Measurements from ENCODE around the gene TOMM34. TPM values are rescaled to one million over a fixed set of nuclear protein-coding genes. Genes with fewer than 3 reads are reported as not detected.

The TOMM34 gene, protein sequence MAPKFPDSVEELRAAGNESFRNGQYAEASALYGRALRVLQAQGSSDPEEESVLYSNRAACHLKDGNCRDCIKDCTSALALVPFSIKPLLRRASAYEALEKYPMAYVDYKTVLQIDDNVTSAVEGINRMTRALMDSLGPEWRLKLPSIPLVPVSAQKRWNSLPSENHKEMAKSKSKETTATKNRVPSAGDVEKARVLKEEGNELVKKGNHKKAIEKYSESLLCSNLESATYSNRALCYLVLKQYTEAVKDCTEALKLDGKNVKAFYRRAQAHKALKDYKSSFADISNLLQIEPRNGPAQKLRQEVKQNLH
- total RNA-seq (10 to 100 TPM in 1 of 2 experiments, 1 to 10 TPM in 1; 9.3 to 11.0 TPM), polyA plus RNA-seq (10 to 100 TPM; 12.7 to 27.2 (median 14.5) TPM), total RNA-seq (11.8 to 97.2 (median 21.3) reads per million in 6 experiments)

DNA sequence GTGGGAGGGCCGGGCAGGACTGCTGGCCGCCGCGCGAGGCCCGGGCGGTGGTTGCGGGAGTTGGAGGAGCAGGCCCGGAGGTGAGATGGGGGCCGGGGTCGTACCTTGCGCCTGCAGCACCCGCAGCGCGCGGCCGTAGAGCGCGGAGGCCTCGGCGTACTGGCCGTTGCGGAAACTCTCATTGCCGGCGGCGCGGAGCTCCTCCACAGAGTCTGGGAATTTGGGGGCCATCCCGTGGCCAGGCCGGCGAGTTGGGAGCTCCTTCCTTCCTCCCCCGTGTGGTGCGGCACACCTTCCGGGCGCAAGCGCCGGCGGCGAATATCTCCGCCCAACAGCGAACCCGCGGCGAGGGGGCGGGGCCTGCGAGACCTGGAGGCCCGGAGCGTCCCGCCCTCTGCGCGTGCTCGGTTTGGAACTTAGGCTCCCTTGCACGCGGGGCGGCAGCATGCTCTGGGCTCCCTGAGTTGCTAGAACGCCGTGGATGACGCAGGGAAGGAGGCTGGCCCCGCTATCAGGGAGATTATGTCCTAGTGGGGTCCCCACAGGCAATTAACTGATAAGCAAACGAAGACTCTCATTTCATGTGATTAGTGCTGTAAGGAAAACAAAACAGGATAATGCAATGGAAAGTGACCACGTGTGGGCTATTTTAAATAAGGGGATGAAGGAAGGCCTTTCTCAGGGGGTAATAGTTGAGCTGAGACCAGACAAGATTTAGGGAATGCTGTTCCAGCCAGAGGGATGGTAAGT lies at the start of gene TOMM34:
TOMM34 (minus strand) TSS at position 295 of the 750 bp plus-strand sequence; CDS start at position 231, 64 bp downstream.
- peak within 1 kb of the TSS; percentile 89 to 98 (median 96) for H3K27ac Mint-ChIP-seq
- POLR2A ChIA-PET: interaction anchor here (0.6 to 3.5 kb wide), 12 partner anchors 11 to 79 kb away, joined by 3 to 23 read pairs (median 4); partner anchors contain the start of genes PABPC1L and YWHAB
- DNase-seq: peak; percentile 86 to 96 (median 91)
- no peaks in the 10 kb centered on the region for H3K27me3 Mint-ChIP-seq
- H3K9me3 Mint-ChIP-seq: no peaks in the 10 kb centered on the region
- H3K36me3 Mint-ChIP-seq: peaks cover 0 to 26% (median 8%) of the 10 kb centered on the region in 3 donors
- peak; percentile 94 to 96 for ATAC-seq
- peaks cover 32 to 68% (median 58%) of the 10 kb centered on the region in 4 donors for H3K4me1 Mint-ChIP-seq
- H3K4me3 Mint-ChIP-seq: peak within 1 kb of the TSS; percentile 83 to 100 (median 98)

DNA sequence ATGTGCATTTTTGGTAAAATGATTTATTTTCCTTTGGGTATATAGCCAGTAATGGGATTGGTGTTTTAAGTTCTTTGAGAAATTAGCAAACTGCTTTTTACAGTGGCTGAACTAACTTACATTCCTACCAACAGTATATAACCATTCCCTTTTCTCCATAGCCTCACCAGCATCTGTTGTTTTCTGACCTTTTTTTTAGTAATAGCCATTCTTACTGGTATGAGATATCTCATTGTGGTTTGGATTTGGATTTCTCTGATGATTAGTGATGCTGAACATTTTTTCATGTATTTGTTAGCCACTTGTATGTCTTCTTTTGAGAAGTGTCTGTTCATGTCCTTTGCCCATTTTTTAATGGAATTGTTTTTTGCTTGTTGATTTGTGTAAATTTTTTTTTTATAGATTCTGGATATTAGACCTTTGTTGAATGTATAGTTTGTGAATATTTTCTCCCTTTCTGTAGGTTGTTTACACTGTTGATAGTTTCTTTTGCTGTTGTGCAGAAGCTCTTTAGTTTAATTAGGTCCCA lies 48.4 kb upstream of the TOMM34 start:
- no peak for ATAC-seq
- Mint-ChIP-seq H3K36me3 (peaks cover 0 to 91% (median 21%) of the 10 kb centered on the region in 3 donors), H3K4me1 (peaks cover 24 to 64% (median 57%) of the 10 kb centered on the region in 4 donors), H3K9me3 (no peaks in the 10 kb centered on the region), H3K27me3 (no peaks in the 10 kb centered on the region), H3K4me3 (peak overlapping the region in 1 of 10 donors; percentile 26), H3K27ac (peak overlapping the region in 9 of 10 donors; percentile 2 to 89 (median 54))
- no peak for DNase-seq
- POLR2A ChIA-PET: no interaction called here

DNA sequence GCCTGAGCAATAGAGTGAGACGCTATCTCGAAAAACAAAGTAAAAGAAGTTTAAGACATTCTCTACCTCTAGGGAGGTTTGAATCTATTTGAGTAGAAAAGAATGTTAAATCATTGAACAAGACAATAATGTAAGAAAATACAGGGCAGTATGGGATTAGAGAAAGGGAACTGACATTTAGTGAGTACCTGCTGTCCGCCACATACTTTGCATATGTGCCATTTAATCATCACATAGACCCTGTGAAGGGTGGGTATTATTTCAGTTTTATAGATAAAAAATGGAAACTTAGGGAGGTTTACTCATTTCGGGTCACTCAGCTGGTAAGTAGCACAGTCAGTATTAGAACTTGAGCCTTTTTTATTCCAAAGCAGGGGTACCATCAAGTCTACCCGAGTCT lies 37.5 kb upstream of the TOMM34 start:
- peaks cover 32 to 74% (median 66%) of the 10 kb centered on the region in 4 donors for H3K4me1 Mint-ChIP-seq
- peaks cover 6 to 89% (median 33%) of the 10 kb centered on the region in 3 donors for H3K36me3 Mint-ChIP-seq
- POLR2A ChIA-PET: interaction anchor here (0.5 to 1.0 kb wide), 2 partner anchors 9 to 15 kb away, joined by 3 to 4 read pairs; no protein-coding TSS in a partner anchor
- H3K27ac Mint-ChIP-seq: peak overlapping the region in 9 of 10 donors; percentile 10 to 85 (median 82)
- no peak for ATAC-seq
- H3K4me3 Mint-ChIP-seq: peak overlapping the region in 2 of 10 donors; percentile 26 to 28
- no peaks in the 10 kb centered on the region for H3K9me3 Mint-ChIP-seq
- H3K27me3 Mint-ChIP-seq: no peaks in the 10 kb centered on the region
- no peak for DNase-seq

DNA sequence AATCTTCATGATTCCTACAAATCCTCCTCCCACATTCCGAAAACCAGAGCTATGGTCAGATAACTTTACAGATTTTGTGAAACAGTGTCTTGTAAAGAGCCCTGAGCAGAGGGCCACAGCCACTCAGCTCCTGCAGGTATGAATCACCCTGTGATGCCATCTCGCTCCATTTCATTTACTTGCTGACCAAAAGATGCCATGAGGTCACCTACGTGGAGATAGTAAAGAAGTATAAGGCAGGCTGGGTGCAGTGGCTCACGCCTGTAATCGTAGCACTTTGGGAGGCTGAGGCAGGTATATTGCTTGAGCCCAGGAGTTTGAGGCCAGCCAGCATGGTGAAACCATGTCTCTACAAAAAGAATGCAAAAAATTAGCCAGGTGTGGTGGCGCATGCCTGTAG lies 37.0 kb upstream of the TOMM34 start:
- Mint-ChIP-seq H3K27ac (peak overlapping the region in 9 of 10 donors; percentile 49 to 85 (median 82)), H3K4me1 (peaks cover 32 to 76% (median 67%) of the 10 kb centered on the region in 4 donors), H3K4me3 (peak overlapping the region in 1 of 10 donors; percentile 26), H3K36me3 (peaks cover 6 to 89% (median 33%) of the 10 kb centered on the region in 3 donors), H3K9me3 (no peaks in the 10 kb centered on the region), H3K27me3 (no peaks in the 10 kb centered on the region)
- DNase-seq: no peak
- ATAC-seq: no peak
- POLR2A ChIA-PET: interaction anchor here (1.0 to 1.5 kb wide), 2 partner anchors 10 to 22 kb away, joined by 3 read pairs; no protein-coding TSS in a partner anchor

DNA sequence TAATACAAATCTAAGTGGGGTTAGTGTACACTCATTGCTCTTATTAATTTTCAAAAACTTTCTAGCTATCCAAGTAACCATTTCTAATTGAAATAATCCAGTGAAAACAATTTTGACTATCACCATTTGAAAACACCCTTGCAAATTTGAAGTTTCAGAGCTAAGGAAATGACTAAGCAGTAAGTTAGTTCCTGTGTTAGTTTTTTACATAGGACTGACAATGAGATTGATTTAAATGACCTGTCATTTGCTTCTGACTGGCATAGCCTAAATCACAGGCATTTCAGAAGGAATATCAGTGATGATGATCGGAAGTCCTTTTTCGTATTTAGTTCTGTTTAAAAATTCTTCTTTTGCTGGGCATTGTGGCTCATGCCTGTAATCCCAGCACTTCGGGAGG lies 33.1 kb upstream of the TOMM34 start:
- Mint-ChIP-seq H3K36me3 (peaks cover 6 to 84% (median 33%) of the 10 kb centered on the region in 3 donors), H3K4me1 (peaks cover 28 to 86% (median 74%) of the 10 kb centered on the region in 4 donors), H3K27ac (peak overlapping the region in 9 of 10 donors; percentile 34 to 90 (median 66)), H3K27me3 (no peaks in the 10 kb centered on the region), H3K4me3 (peak overlapping the region; percentile 25 to 76 (median 70)), H3K9me3 (no peaks in the 10 kb centered on the region)
- no peak for ATAC-seq
- no peak for DNase-seq
- POLR2A ChIA-PET: interaction anchor here (0.8 to 1.4 kb wide), 5 partner anchors 11 to 56 kb away, joined by 3 to 8 read pairs (median 6); partner anchors contain the start of gene STK4

DNA sequence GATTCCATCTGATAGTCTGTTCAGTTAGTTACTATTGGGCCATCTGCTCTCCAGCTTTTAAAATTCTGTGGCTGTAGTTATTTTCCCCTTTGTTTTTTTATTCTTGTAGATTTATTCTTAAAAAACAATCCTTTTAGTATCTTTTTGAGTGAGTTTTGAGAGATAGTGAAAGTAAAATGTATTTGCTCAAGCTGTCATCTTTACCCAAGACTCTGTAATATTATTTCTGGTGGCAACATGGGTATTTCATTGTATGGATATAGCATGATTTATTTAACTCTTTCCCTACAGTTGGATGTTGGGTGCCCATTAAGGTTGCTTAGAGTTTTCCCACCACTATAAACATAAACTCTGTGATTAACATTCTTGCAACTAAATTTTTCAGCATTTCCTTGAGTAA lies 30.8 kb upstream of the TOMM34 start:
- Mint-ChIP-seq H3K36me3 (peaks cover 6 to 84% (median 30%) of the 10 kb centered on the region in 3 donors), H3K9me3 (no peaks in the 10 kb centered on the region), H3K4me3 (peak overlapping the region; percentile 66 to 88 (median 84)), H3K27ac (peak overlapping the region; percentile 83 to 97 (median 92)), H3K27me3 (no peaks in the 10 kb centered on the region), H3K4me1 (peaks cover 29 to 79% (median 68%) of the 10 kb centered on the region in 4 donors)
- POLR2A ChIA-PET: interaction anchor here (3.6 to 3.9 kb wide), 2 partner anchors 12 to 24 kb away, joined by 15 to 21 read pairs; partner anchors contain the start of gene STK4
- peak; percentile 31 to 43 for ATAC-seq
- no peak for DNase-seq

DNA sequence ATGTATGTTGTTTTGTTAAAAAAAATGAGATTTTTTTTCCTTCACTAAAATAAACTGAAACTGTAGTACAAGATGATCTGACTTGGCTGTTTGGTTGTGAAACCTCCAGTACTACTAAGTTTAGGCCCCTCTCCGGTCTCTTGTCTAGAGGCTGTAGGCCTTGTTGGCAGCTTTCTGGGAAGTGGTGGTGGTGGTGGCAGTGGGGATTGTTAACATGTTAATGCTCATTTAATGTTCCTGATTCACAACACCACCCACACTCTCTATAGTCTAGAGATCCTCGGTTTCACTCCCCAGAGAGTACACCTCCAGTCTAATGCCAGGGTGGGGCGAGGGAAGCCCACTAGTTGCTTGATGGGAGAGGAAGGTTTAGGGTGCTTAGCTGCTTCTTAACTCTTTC lies 30.2 kb upstream of the TOMM34 start:
- H3K36me3 Mint-ChIP-seq: peaks cover 6 to 84% (median 28%) of the 10 kb centered on the region in 3 donors
- DNase-seq (peak in 1 of 10 donors; percentile 13), ATAC-seq (peak; percentile 55 to 68)
- H3K27me3 Mint-ChIP-seq: no peaks in the 10 kb centered on the region
- peaks cover 32 to 79% (median 70%) of the 10 kb centered on the region in 4 donors for H3K4me1 Mint-ChIP-seq
- peak overlapping the region; percentile 83 to 97 (median 92) for H3K27ac Mint-ChIP-seq
- peak overlapping the region; percentile 66 to 88 (median 84) for H3K4me3 Mint-ChIP-seq
- H3K9me3 Mint-ChIP-seq: no peaks in the 10 kb centered on the region
- POLR2A ChIA-PET: interaction anchor here (3.6 to 3.9 kb wide), 2 partner anchors 11 to 24 kb away, joined by 15 to 21 read pairs; partner anchors contain the start of gene STK4

DNA sequence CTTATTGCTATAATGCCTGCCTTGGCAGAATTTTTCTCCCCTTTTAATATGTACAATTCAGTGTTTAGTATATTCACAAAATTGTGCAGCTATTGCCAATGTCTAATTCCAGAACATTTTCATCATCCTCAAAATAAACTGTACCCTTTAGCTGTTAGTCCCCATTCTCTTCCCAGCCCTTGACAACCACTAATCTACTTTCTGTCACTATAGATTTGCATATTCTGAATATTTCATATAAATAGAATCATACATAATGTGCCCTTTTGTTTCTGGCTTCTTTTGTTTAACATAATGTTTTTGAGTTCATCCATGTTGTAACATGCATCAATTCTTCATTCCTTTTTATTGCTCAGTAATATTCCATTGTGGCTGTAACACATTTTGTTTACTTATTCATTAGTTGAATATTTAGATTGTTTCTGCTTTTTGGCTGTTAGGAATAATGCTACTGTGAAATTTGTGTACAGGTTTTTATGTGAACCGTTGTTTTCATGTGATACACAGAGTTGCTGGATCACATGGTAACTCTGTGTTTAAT lies 28.5 kb upstream of the TOMM34 start:
- ATAC-seq (no peak), DNase-seq (no peak)
- H3K4me3 Mint-ChIP-seq: peak overlapping the region in 7 of 10 donors; percentile 4 to 88 (median 64)
- peaks cover 30 to 80% (median 64%) of the 10 kb centered on the region in 4 donors for H3K4me1 Mint-ChIP-seq
- H3K27ac Mint-ChIP-seq: peak overlapping the region; percentile 6 to 94 (median 86)
- no peaks in the 10 kb centered on the region for H3K9me3 Mint-ChIP-seq
- H3K36me3 Mint-ChIP-seq: peaks cover 6 to 84% (median 23%) of the 10 kb centered on the region in 3 donors
- POLR2A ChIA-PET: interaction anchor here (0.7 to 3.9 kb wide), 3 partner anchors 9 to 29 kb away, joined by 4 to 21 read pairs (median 15); partner anchors contain the start of genes STK4 and TOMM34
- no peaks in the 10 kb centered on the region for H3K27me3 Mint-ChIP-seq

DNA sequence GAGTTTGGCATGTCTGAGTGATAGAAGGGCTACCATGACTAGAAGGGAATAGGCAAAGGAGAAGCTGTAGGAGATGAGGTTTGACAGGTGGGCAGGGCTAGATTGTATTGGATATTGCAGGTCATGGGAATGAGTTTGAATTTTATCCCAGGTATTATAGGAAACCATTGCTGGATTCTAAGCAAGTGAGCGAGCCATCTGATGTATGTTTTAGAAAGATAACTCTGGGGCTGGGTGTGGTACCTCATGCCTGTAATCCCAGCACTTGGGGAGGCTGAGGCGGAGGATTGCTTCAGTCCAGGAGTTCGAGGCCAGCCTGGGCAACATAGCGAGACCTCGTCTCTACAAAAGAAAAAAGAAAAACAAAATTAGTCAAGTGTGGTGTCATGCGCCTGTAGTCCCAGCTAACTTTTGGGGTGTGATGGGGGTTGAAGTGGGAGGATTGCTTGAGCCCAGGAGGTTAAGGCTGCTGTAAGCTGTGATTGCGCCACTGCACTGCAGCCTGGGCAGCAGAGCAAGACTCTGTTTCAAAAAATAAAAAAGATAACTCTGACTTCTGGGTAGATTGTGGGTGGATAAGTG lies 23.0 kb upstream of the TOMM34 start:
- peaks cover 16 to 84% (median 33%) of the 10 kb centered on the region in 3 donors for H3K36me3 Mint-ChIP-seq
- no peaks in the 10 kb centered on the region for H3K9me3 Mint-ChIP-seq
- no peak for DNase-seq
- peaks cover 31 to 84% (median 70%) of the 10 kb centered on the region in 4 donors for H3K4me1 Mint-ChIP-seq
- POLR2A ChIA-PET: interaction anchor here (0.6 to 8.0 kb wide), 3 partner anchors 10 to 93 kb away, joined by 5 to 196 read pairs (median 6); partner anchors contain the start of gene STK4
- no peak for ATAC-seq
- no peaks in the 10 kb centered on the region for H3K27me3 Mint-ChIP-seq
- peak overlapping the region; percentile 90 to 98 (median 96) for H3K27ac Mint-ChIP-seq
- peak overlapping the region in 8 of 10 donors; percentile 22 to 66 (median 46) for H3K4me3 Mint-ChIP-seq

DNA sequence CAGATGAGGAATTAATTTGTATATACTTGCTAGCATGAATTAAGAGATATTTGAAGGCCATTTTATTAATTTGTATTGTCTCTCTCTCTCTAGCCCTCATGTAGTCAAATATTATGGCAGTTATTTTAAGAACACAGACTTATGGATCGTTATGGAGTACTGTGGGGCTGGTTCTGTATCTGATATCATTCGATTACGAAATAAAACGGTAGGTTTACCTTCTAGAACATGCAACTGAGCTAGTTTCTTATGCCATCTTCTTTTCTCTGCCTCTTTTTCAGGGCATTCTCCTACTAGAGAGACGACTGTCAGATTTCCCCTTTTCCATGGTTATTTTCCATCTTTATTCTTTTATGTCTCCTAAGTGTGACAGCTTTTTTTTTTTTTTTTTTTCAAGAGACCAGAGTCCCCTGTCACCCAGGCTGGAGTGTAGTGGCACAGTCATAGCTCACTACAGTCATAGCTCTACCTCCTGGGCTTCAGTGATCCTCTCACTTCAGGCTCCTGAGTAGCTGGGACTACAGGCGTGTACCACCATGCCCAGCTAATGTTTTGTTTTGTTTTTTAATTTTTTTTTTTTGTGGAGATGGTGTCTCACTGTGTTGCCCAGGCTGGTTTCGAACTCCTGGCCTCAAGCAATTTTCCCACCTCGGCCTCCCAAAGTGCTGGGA lies 21.7 kb upstream of the TOMM34 start:
- H3K27me3 Mint-ChIP-seq: no peaks in the 10 kb centered on the region
- no peak for DNase-seq
- H3K36me3 Mint-ChIP-seq: peaks cover 16 to 79% (median 29%) of the 10 kb centered on the region in 3 donors
- peak overlapping the region; percentile 93 to 98 (median 96) for H3K27ac Mint-ChIP-seq
- peak overlapping the region in 8 of 10 donors; percentile 5 to 82 (median 40) for H3K4me3 Mint-ChIP-seq
- no peaks in the 10 kb centered on the region for H3K9me3 Mint-ChIP-seq
- ATAC-seq: no peak
- POLR2A ChIA-PET: interaction anchor here (0.6 to 8.0 kb wide), 7 partner anchors 11 to 336 kb away, joined by 3 to 196 read pairs (median 6); partner anchors contain the start of genes STK4 and TOMM34
- H3K4me1 Mint-ChIP-seq: peaks cover 36 to 91% (median 76%) of the 10 kb centered on the region in 4 donors

Data from naive thymus-derived CD8-positive, alpha-beta T cell (primary cell).